GM19467 (cell line): ENCODE data around the gene ACVR2B.
A peak's percentile ranks its signal among the peaks of the same experiment; 100 is the strongest.

ENCODE experiments used
- ATAC-seq: cut with Tn5 transposase; IDR thresholded peaks from one replicate; pipeline ENCODE4 v1.9.1; 2021; ENCODE audit warnings: mild to moderate bottlenecking, moderate library complexity; ENCODE audit not compliant: unreplicated experiment

Gene ACVR2B

DNA sequence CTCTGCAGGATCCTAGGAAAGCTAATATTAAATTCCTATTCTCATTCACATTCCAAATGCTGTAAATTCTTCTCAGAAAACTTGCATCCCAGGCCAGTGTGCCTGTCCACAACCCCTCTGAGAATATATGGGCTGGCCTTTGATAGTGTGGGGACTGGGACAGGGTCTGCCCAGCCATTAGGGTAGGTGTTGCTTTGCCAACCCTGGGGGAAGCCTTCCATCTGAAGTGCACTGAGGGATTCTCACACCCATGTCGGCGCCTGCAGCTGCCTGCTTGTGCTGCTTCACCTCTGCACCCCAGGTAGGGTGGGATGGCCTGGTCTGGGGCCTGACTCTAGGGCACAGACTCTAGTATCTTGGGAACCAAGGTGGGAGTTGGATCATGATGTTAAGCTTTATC is 27.2 kb downstream of the ACVR2B start:
- no peak for ATAC-seq

DNA sequence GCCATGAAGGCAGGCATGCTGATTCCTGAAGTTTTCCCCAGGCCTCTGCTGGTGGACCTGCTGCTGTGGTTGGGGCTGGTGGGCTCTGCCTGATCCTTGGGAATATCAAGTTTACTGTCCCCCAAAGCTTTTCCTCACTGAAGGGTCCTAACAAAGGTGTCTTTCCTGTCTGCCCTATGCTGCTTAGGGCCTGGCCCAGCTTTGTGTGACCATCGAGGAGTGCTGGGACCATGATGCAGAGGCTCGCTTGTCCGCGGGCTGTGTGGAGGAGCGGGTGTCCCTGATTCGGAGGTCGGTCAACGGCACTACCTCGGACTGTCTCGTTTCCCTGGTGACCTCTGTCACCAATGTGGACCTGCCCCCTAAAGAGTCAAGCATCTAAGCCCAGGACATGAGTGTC is 29.3 kb downstream of the ACVR2B start:
- no peak for ATAC-seq

DNA sequence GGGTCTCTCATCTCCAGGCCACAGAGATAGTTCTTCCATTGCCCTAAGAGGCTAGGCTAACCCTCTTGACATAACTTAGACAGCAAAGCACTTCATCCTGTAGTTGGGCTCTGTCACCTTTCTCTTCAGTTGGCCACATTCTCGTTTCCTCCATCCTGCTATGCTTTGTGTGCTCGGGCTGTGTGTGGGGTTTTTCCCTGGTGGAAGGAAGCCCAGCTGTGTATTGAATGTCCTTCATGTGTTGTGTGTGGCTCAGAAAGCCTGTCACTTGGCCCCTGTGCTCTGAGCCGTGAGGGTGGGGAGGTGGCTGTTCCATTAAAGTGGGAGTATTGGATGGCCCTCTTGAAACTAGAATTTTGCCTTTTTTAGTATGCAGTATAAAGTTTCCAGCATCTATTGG is 33.6 kb downstream of the ACVR2B start:
- ATAC-seq = peak; percentile 87

DNA sequence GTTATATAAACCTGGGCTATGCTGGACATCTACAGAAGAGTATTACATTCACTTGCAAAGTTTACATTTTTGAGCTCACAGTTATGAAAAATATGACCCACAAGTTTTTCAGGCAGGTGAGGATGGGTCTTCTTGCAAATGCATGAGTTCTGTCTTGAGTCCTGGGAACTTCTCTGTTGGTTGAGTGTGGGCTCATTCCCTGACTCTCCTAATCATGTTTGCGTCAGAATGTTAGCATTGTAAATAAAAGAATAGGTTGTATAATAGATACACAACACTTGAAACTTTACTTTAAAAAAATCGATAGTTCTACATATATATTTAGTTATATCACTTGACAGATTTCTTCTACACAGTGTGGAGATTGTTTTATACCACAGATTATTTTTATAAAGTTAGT is 35.3 kb downstream of the ACVR2B start:
- no peak for ATAC-seq

DNA sequence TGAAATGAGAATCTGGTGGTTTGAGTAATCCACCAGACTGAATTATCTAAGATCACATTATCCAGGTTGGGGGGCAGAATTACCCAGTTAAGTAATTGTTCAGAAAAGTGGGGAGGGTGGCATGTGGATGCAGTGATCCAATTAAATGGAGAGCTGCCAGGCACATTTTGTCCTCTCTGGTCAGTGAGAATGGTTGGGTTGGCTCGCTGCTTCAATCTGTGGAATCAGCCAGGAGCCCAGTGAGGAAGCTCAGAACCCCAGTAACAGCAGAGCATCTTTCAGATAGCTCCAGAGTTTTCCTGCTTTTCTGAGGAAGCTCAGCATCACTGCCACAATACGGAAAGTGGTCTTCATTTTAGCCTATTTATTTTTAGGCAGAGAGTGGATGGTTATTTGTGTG is 36.1 kb downstream of the ACVR2B start:
- ATAC-seq = no peak

DNA sequence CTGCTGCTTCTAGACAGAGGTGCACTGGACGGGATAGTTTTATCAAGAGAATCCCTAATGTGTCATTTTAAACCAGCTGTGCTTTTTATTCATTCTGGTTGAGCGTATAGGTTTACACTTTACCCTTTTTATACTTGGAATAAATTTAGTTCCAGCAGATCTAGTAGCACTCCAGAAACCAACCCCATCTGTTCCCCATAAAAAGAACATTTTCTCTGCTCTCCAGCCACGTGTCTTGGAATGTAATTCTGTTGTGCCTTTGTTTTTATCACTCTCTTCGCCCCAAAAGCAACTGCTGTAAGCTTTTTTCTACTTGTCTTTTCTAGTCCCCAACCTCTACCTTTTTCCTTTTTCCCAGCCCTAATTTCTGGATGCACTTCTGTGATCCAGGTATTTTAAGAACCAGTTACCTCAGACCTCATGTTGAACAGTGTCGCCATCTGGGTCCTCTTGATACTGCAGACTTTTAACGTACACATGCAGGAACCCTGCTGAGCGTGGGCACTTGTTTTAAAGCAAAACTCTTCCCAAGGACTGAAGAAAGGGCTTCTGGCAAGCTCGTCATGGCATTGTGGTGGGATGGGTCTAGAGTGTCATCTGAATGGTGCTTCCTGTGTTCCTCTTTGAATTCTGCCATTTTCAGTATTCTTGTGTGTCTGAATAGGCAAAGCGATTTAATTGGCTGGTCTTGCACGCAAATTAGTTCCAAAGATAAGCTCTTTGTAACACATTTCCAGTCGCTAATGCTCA is 36.8 kb downstream of the ACVR2B start:
- ATAC-seq = no peak

DNA sequence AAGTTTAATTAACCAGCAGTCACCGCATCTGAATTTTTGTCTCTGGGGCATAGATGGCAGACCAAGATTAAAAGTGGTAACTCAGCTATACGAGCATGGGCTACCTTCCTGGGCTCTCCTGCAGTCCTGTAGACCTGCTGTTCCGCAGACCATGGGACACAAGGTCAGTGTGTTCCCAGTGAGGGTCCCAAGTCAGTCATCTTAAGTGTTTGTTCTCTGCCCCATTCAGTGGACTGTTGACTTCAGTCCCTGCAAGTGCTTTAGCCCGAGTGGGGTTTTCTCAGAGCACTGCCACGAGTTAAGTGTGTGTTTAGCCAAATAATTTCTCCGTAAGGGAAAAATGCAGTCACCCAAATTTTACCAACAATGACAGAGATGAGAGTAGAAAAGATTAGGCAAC is 37.5 kb downstream of the ACVR2B start:
- no peak for ATAC-seq

DNA sequence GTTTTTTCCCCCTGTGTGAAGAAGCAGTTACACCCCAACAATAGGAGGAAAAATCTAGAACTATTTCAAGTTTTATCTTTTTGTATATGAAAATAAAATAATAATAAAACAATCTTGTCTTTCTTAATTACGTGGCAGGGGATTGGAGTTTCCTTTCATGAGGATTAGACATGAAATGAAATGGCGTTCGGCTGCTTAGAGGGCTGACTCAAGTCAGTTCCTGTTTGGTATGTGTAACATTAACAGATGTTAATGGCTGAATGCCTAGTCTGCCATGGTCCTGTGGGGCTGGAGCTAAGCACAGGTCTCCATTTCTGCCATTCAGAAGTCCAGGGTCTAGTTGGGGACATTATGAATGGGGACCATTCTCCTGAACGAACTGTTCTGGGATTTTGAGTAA is 39.3 kb downstream of the ACVR2B start:
- ATAC-seq = no peak

DNA sequence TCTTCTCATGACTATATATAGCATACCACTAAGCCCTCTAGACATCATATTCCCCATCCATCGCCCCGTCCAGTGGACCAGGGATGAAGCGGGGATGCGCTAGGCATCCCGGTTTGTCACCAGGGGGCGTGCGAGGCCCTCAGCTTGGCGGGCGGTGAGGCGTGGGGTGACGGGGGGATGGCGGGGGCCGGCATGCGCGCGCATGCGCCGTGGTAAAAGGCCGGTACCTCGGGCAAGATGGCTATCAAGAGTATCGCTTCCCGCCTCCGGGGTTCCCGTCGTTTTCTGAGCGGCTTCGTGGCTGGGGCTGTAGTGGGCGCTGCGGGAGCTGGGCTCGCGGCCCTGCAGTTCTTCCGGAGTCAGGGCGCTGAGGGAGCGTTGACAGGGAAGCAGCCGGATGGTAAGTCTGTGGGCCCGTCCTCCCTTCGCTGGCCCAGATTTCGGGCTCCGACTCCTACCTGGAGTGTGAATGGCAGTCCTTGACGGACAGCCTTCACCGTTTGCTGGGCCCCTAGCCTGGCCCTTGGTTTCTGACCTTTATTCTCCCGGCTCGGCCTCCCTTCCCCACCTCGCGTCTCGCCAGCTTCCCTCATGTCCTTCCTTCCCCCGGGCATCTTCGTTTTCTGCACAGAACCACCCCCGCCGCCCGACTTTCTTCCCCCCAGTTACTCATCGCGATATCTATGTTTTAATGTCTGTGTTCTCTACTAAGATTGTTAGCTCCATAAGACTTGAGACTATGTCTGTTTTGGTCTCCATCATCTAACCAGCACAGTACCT is 42.6 kb downstream of the ACVR2B start, which contains the start of gene EXOG:
EXOG (plus strand) TSS at position 210 of the 780 bp plus-strand sequence; CDS start at position 238, 28 bp downstream.
- ATAC-seq = peak; percentile 86

DNA sequence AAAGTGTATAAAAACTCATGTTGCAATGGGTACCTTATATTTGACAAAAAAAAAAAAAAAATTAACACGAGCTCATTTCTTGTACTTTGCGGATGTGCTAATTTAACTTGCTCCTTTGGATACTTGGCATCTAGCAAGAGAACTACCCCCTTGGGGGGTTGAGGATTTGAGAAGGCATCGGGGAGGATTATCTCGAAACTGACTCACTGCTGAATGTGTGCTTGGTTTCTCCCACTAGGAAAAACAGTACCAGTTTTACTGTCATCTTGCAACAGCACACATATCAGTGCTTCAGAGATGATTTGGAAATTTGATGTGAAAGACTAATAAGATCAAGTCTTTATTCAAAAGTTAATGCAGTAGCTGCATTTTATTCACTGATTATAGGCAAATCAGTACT is 43.3 kb downstream of the ACVR2B start:
- ATAC-seq = no peak

DNA sequence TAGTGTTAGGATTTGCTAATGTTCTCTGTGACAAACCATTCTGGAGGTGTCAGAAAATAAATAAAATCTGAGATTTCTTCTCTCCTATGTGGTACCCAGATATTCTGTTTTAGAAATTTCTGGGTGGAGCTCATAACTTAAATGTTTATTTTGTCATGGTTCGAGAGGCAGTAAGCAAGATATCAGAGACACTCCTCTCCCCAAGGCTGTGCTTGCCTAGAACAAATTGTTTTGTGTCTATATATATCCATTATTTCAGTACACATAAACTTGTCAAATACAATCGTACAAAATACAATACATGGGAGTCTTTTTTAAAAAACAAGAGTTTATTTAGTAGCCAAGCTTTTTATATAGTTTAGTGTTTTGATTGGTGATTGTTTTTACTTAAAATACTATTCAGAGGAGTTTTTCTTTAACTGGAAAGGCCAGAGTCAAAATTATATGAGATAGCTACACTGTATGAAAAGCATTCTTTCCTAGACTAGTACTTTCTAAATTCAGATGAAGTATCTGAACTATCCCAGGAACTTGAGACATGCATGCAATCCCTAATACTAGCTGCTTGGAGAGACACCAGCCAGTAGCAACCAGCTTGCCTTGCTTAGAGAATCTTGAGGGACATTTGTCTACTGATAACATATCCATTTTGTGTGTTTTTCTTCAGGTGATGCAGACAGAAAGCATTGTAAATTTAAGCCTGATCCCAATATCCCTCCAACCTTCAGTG is 47.2 kb downstream of the ACVR2B start:
- ATAC-seq = no peak

DNA sequence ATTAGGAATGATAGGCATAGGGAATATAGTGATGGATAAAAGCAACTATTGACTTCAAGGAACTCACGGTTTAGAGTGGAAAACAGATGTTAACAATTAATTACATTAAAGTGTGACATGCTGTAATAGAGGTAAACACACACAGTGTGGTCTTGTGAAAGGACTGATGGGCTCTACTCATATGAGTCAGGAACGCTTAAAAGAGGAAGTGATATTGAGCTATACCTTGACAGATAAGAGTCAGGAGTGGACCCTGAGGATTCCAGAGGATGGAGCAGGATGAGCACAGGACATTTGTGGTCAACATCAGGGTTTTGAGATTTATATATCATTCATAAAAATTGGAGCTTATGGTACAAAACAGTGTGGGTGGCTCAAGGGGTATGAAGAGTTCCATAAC is 53.4 kb downstream of the ACVR2B start:
- ATAC-seq = peak; percentile 93

DNA sequence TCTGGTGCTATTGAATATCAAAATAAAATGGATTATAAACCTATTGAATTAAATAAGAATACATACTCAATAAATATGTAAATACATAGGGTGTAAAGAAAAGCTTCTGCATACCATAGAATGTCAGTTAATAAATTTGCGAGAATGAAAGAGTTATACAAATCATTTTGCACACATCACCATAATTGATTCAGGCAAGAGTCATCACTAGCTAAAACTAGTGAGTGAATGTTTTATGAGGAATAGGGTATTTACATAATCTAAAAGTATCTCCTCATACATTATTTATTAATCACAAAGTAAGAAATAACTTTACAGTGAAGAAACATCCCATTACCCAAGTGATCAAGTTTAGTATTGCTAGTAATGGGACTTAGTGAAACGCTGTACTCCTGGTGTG is 56.0 kb downstream of the ACVR2B start:
- no peak for ATAC-seq

DNA sequence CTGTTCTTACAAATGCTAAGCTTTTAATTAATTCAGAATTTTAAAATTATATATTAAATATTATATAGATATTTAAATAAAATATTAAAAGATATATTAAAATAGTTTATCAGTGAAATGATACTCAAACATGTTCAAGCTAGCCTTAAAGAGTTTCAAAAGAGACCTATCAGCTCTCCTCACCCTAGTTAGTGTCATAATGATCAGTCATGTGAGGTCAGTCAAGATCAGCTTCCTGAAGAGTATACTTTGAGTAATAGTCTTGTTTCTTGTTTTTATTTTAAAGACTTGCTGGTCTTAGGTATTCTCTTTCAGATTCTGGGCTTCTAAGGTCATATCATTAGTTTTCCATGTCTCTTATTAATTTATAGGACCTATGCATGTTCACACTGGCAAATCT is 56.9 kb downstream of the ACVR2B start:
- ATAC-seq = no peak

DNA sequence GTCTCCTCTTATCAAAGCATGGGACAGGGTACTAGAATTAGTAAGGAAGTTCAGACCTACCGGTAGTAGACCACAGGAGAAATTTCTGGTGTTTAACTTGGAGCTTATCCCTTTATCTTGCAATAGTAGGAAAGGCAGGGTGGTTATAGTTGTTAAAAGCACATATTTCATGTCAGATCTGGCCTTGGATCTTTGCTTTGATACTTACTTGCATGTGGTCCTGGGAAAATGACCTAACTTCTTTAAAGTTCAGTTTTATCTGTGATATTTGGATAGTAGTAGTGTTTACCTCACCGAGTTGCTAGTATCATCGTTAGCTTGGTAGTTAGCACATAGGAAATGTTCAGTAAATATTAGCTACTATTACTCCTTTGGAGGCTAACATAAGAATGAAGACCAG is 57.9 kb downstream of the ACVR2B start:
- ATAC-seq = no peak

DNA sequence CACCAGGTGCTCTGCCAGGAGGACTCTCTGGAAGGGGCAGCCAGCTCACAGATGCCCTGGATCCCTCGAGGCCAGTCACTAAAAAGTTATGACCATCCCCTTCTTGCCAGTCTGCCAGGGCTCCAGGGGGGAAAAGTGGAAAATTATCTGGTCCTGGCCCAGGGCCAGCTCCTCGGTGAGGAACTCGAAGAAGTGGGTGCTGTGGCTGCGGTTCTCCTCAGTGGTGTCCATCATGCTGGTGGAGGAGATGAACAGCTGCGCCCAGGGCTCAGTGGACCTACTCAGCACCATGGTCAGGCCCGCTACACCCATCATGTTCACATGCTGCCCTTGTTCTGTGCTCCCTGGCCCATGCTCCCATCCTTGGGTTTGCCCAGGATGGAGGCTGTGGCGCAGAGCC is 61.7 kb downstream of the ACVR2B start:
- ATAC-seq = no peak

DNA sequence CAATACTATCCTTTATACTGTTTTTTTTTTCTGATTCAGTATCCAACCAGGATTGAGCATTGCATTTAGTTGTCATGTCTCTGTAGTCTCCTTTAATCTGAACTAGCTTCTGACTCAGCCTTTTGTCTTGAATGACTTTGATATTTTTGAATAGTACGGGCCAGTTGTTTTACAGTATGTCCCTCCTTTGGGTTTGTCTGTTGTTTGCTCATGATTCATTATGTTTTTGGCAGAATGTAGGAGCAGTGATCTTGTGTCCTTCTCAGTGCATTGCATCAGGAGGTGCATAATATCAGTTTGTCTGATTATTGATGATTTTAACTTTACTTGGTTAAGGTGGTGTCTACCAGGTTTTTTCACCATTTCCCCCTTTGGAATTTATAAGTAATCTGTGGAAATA is 63.0 kb downstream of the ACVR2B start:
- ATAC-seq = no peak

DNA sequence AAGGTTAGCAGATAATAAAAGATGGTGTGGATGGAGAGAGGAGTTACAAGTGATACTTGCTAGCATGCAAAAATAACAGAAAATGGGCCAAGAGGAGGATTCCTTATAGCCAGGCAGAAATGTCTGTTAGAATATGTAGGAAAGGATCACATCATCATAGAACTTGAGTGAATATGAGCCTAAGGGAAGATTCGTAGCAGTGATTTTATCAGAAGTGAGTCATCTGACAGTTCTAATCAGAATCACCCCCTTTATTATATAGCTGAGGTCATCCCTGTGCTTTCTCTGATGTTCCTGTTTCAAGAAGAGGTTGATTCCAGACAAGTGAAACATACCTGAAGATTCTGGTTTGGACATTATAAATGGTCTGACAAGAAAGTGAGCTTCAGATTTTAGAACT is 65.3 kb downstream of the ACVR2B start:
- ATAC-seq = no peak

DNA sequence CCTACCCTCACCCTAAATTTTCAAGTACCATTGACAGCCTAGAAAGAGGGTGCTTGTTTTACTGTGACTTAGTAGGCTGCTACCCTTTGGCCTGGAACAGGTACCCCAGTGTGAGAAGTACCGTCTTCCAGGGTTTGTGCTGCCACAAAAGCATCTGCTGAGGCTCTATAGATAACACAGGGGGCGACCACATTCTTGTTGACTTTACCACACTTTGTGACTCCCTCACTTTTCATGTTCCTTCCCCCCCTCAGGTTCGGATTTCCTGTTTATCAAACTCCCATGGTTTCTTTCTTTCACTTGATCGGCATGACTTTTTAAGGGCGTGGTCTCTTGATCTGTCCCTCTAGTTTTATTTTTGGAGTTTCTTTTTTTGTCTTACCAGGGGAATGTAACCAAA is 66.0 kb downstream of the ACVR2B start:
- no peak for ATAC-seq

DNA sequence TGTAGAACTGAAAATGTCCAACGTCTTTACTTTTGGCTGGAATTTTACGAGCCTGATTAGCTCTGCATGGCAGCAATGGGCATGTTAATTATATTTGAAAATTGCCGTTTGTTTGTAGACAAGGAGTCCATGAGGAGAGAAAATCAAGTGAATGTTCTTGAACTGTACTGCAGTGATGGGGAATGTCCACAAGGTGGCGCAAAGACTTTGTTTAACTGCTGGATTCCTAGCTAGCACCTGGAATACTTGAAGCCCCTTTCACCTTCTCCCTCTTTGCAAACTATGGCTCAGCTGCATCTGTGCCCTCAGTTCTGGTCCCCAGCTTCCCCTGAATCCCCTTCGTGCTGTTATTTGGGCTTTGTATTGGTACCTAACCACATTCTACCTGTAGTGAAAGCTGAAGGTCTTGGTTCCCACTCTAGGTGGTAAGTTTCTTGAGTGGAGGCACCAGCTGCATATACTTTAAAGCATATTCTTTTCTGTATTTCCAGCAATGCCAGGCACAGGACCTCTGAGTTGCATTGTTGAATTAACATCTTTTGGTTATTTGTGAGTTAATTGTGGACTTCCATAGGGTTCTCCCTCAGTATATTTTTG is 67.8 kb downstream of the ACVR2B start:
- no peak for ATAC-seq

DNA sequence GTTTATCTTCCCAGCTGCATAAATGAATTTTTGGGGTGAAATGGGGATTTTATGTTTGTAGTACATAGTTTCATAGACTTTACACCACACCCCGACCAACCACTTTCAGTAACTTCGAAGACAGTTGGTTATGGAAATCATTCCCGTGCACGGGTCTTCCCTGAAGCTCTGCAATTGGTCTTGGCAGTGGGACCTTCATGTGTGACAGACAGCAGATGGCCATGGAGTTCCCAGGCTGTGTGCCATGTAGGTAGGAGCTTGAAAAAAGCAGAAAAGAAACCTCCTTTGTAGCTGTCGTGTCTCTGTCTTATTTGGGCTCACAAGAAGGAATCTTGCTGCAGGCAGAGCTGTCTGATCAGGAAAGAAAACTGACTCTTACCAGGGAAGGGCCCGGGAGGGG is 68.3 kb downstream of the ACVR2B start:
- ATAC-seq = no peak
